GM12878 (cell line): ENCODE measurements around the gene KRTAP1-3.

Experiments
- ASH2L ChIP-seq: fragments of 300-600, 200-600 bp; sonication (generic); IDR thresholded peaks from 2 replicates; pipeline ENCODE4 v1.6.1; 2017; ENCODE audit warnings: low read depth, mild to moderate bottlenecking, borderline replicate concordance
- ATF2 ChIP-seq: IDR thresholded peaks from 2 replicates; pipeline ENCODE4 v1.6.1; 2012; ENCODE audit warnings: low read length, inconsistent platforms
- CHD4 ChIP-seq: fragments of 200-600 bp; sonication (generic); IDR thresholded peaks from 2 replicates; pipeline ENCODE4 v1.6.1; 2016; ENCODE audit warnings: mild to moderate bottlenecking
- CTCF ChIP-seq, 3 experiments: IDR thresholded peaks in 2 of 3; conservative IDR thresholded peaks in 1 of 3; 2 replicates each; pipeline ENCODE4 v1.5.1; 2011; ENCODE audit warnings: low read depth in 3 of 3, low read length in 3 of 3, mild to moderate bottlenecking in 3 of 3, control low read depth in 2 of 3, moderate library complexity in 2 of 3, inconsistent platforms in 1 of 3, mixed read lengths in 1 of 3; ENCODE audit not compliant: control insufficient read depth in 2 of 3, insufficient read depth in 1 of 3; ENCODE audit errors: extremely low read depth in 1 of 3
- EGR1 ChIP-seq, 2 experiments: IDR thresholded peaks; 1 replicate in 1 of 2; 2 replicates in 1 of 2; pipeline ENCODE4 v1.6.1; 2011 to 2012; ENCODE audit warnings: low read depth in 2 of 2, low read length in 2 of 2, borderline replicate concordance in 1 of 2, mild to moderate bottlenecking in 1 of 2, moderate library complexity in 1 of 2
- EZH2 ChIP-seq: IDR thresholded peaks from 2 replicates; pipeline ENCODE4 v1.6.1; 2012; ENCODE audit warnings: low read depth, mild to moderate bottlenecking, control low read depth, inconsistent platforms, low read length, borderline replicate concordance; ENCODE audit not compliant: control insufficient read depth
- JUND ChIP-seq: IDR thresholded peaks from 2 replicates; pipeline ENCODE4 v1.6.1; 2012; ENCODE audit warnings: low read depth, mild to moderate bottlenecking, low read length, improper control_type of control experiment, moderate library complexity
- MXI1 ChIP-seq: fragments of 150-350 bp; IDR thresholded peaks from 2 replicates; pipeline ENCODE4 v1.6.1; 2011; ENCODE audit warnings: low read depth, mild to moderate bottlenecking, inconsistent platforms, low read length, improper control_type of control experiment
- POLR2A ChIP-seq: IDR thresholded peaks from 2 replicates; pipeline ENCODE4 v1.6.1; 2011; ENCODE audit warnings: low read depth, mild to moderate bottlenecking, low read length
- SRF ChIP-seq, 2 experiments: IDR thresholded peaks; 2 replicates each; pipeline ENCODE4 v1.6.1; 2011; ENCODE audit warnings: low read depth in 2 of 2, low read length in 2 of 2, mild to moderate bottlenecking in 1 of 2, moderate library complexity in 1 of 2
- YY1 ChIP-seq: IDR thresholded peaks from 2 replicates; pipeline ENCODE4 v1.6.1; 2011; ENCODE audit warnings: low read depth, mild to moderate bottlenecking, low read length
- ZNF24 ChIP-seq: fragments of 450-650 bp; IDR thresholded peaks from 2 replicates; pipeline ENCODE4 v1.6.1; 2017; ENCODE audit warnings: antibody characterized with exemption, mild to moderate bottlenecking

- TF ChIP-seq ATF2, result no peak
- TF ChIP-seq CTCF (IDR thresholded peaks at IDR 0.05 in 2 of 3, conservative IDR thresholded peaks at IDR 0.05 in 1 of 3; ENCODE audit: control insufficient read depth in 2 of 3, extremely low read depth in 1 of 3, insufficient read depth in 1 of 3, low read depth in 3 of 3, low read length in 3 of 3), result no peak
- no peak for TF ChIP-seq POLR2A
- no peak for TF ChIP-seq ZNF24
- no peak for TF ChIP-seq MXI1
- TF ChIP-seq EZH2, result no peak
- TF ChIP-seq SRF (IDR thresholded peaks at IDR 0.05; ENCODE audit: low read depth in 2 of 2, low read length in 2 of 2), result no peak
- TF ChIP-seq JUND, result no peak
- TF ChIP-seq CHD4, result no peak
- no peak for TF ChIP-seq YY1
- no peak for TF ChIP-seq EGR1 (IDR thresholded peaks at IDR 0.05; ENCODE audit: borderline replicate concordance in 1 of 2, low read depth in 2 of 2, low read length in 2 of 2)
- no peak for TF ChIP-seq ASH2L
Observed at GRCh38 chr17:40997361-40997760, 37.3 kb downstream of the KRTAP1-3 start.
